ENCODE results near the gene MNAT1. TPM values are rescaled to one million over a fixed set of nuclear protein-coding genes. Genes with fewer than 3 reads are reported as not detected.

Gene MNAT1
- total and polyA plus RNA-seq, 9 of the 15 experiments (the other 6 are each of a cell fraction or from before 2014, with no cell fraction given): 37.8 to 83.3 (median 60.4) TPM

GRCh38 chr14:60981633-60982455 is 247.3 kb downstream of the MNAT1 start (continued):
- TF ChIP-seq, protein P1, sequence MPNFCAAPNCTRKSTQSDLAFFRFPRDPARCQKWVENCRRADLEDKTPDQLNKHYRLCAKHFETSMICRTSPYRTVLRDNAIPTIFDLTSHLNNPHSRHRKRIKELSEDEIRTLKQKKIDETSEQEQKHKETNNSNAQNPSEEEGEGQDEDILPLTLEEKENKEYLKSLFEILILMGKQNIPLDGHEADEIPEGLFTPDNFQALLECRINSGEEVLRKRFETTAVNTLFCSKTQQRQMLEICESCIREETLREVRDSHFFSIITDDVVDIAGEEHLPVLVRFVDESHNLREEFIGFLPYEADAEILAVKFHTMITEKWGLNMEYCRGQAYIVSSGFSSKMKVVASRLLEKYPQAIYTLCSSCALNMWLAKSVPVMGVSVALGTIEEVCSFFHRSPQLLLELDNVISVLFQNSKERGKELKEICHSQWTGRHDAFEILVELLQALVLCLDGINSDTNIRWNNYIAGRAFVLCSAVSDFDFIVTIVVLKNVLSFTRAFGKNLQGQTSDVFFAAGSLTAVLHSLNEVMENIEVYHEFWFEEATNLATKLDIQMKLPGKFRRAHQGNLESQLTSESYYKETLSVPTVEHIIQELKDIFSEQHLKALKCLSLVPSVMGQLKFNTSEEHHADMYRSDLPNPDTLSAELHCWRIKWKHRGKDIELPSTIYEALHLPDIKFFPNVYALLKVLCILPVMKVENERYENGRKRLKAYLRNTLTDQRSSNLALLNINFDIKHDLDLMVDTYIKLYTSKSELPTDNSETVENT (CRISPR knock-in tag; IDR thresholded peaks at IDR 0.05): no peak
- TF ChIP-seq ZNF318 (IDR thresholded peaks at IDR 0.05; ENCODE audit: borderline replicate concordance in 1 of 2, low read depth in 1 of 2) (no peak), RAD51 (IDR thresholded peaks at IDR 0.05; ENCODE audit: borderline replicate concordance, low read depth) (peak; percentile 33; the same call in 1 of the 2 replicates), RNF2 (IDR thresholded peaks at IDR 0.05) (no peak), CREM (IDR thresholded peaks at IDR 0.05; ENCODE audit: low read depth) (0 out of 2 replicates have a peak, but pooled peaks have one; percentile 12), ZFX (CRISPR knock-in tag; IDR thresholded peaks at IDR 0.05) (peak; percentile 46; the same call in 1 of the 2 replicates), ZNF592 (IDR thresholded peaks at IDR 0.05) (0 out of 2 replicates have a peak, but pooled peaks have one; percentile 24), ARID1B (IDR thresholded peaks at IDR 0.05) (peak; percentile 52)
- TF ChIP-seq, protein P2, sequence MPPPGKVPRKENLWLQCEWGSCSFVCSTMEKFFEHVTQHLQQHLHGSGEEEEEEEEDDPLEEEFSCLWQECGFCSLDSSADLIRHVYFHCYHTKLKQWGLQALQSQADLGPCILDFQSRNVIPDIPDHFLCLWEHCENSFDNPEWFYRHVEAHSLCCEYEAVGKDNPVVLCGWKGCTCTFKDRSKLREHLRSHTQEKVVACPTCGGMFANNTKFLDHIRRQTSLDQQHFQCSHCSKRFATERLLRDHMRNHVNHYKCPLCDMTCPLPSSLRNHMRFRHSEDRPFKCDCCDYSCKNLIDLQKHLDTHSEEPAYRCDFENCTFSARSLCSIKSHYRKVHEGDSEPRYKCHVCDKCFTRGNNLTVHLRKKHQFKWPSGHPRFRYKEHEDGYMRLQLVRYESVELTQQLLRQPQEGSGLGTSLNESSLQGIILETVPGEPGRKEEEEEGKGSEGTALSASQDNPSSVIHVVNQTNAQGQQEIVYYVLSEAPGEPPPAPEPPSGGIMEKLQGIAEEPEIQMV (tag; conservative IDR thresholded peaks at IDR 0.05; ENCODE audit: low read depth): no peak

All from K562 (cell line).